ENCODE results near the gene SLC38A4.
"Not testable (repeated sequence)": the region's sequence is repeated elsewhere in the genome, so short reads cannot be mapped to it uniquely, and the experiment has no call there.

The SLC38A4 gene

GRCh38 chr12:46749322-46749721, 76.5 kb downstream of the SLC38A4 start:
- no peak overlapping the region for H3K4me2 ChIP-seq (ENCODE audit: insufficient read depth, low read length, poor library complexity, severe bottlenecking)
- no peaks in the 10 kb centered on the region for H3K4me1 ChIP-seq (ENCODE audit: control insufficient read depth in 2 of 2, insufficient read depth in 1 of 2, low read depth in 1 of 2, low read length in 2 of 2)
- H3K14ac ChIP-seq (ENCODE audit: low read length): no peak overlapping the region
- H2BK120ac ChIP-seq (ENCODE audit: low read depth, low read length): no peak overlapping the region
- no peak overlapping the region for H2BK15ac ChIP-seq (ENCODE audit: low read length)
- no peak overlapping the region for H2AFZ ChIP-seq (ENCODE audit: low read length)
- no peak overlapping the region for H3K4ac ChIP-seq (ENCODE audit: low read length)
- no peak for DNase-seq (ENCODE audit: low spot score)
- no CpG with 5 or more reads among the region's 4 CpGs for WGBS, 2 donors (ENCODE audit: extremely low coverage in 2 of 2, insufficient read length in 2 of 2, insufficient replicate concordance in 1 of 2)
- no peak overlapping the region for H2BK5ac ChIP-seq (ENCODE audit: low read length)
- no peak overlapping the region for H4K8ac ChIP-seq (ENCODE audit: low read depth, low read length)
- H2AK5ac ChIP-seq (ENCODE audit: low read depth, low read length): no peak overlapping the region
- H4K91ac ChIP-seq (ENCODE audit: low read depth, low read length, poor library complexity): no peak overlapping the region
- H3K23ac ChIP-seq (ENCODE audit: low read depth, low read length, poor library complexity): no peak overlapping the region
- no peak overlapping the region for H3K9ac ChIP-seq (ENCODE audit: low read depth, low read length, poor library complexity)
- no peaks in the 10 kb centered on the region for H3K9me3 ChIP-seq (replicated peaks in 1 of 2; ENCODE audit: control insufficient read depth in 2 of 2, insufficient read depth in 1 of 2, low read depth in 1 of 2, low read length in 2 of 2)
- no peak overlapping the region for H3K4me3 ChIP-seq (ENCODE audit: low read length in 2 of 2)
- no peak overlapping the region for H3K27ac ChIP-seq (replicated peaks; ENCODE audit: low read length)
- H3K18ac ChIP-seq (ENCODE audit: low read length): no peak overlapping the region
- H3K36me3 ChIP-seq (replicated peaks in 1 of 2; ENCODE audit: control insufficient read depth in 2 of 2, insufficient read depth in 2 of 2, low read length in 2 of 2): no peaks in the 10 kb centered on the region
- no peaks in the 10 kb centered on the region for H3K27me3 ChIP-seq (ENCODE audit: control insufficient read depth in 3 of 3, insufficient read depth in 3 of 3, low read depth in 1 of 3, low read length in 3 of 3)
- H2BK12ac ChIP-seq (ENCODE audit: low read length): no peak overlapping the region
- no peaks in the 10 kb centered on the region for H3K79me1 ChIP-seq (ENCODE audit: low read depth, low read length)

- Histone ChIP-seq H4K91ac (ENCODE audit: low read depth, low read length, poor library complexity) (no peak overlapping the region), H3K27me3 (ENCODE audit: control insufficient read depth in 3 of 3, insufficient read depth in 3 of 3, low read depth in 1 of 3, low read length in 3 of 3) (no peaks in the 10 kb centered on the region), H2BK12ac (ENCODE audit: low read length) (no peak overlapping the region), H2BK15ac (ENCODE audit: low read length) (no peak overlapping the region), H3K27ac (replicated peaks; ENCODE audit: low read length) (no peak overlapping the region), H3K18ac (ENCODE audit: low read length) (no peak overlapping the region), H3K9me3 (replicated peaks in 1 of 2; ENCODE audit: control insufficient read depth in 2 of 2, insufficient read depth in 1 of 2, low read depth in 1 of 2, low read length in 2 of 2) (no peaks in the 10 kb centered on the region), H3K4me2 (ENCODE audit: insufficient read depth, low read length, poor library complexity, severe bottlenecking) (no peak overlapping the region), H4K8ac (ENCODE audit: low read depth, low read length) (no peak overlapping the region), H3K23ac (ENCODE audit: low read depth, low read length, poor library complexity) (no peak overlapping the region), H3K79me1 (ENCODE audit: low read depth, low read length) (no peaks in the 10 kb centered on the region), H3K4me1 (ENCODE audit: control insufficient read depth in 2 of 2, insufficient read depth in 1 of 2, low read depth in 1 of 2, low read length in 2 of 2) (no peaks in the 10 kb centered on the region), H3K14ac (ENCODE audit: low read length) (no peak overlapping the region), H2AK5ac (ENCODE audit: low read depth, low read length) (no peak overlapping the region), H3K9ac (ENCODE audit: low read depth, low read length, poor library complexity) (no peak overlapping the region), H3K36me3 (replicated peaks in 1 of 2; ENCODE audit: control insufficient read depth in 2 of 2, insufficient read depth in 2 of 2, low read length in 2 of 2) (no peaks in the 10 kb centered on the region), H3K4me3 (ENCODE audit: low read length in 2 of 2) (no peak overlapping the region), H2BK5ac (ENCODE audit: low read length) (no peak overlapping the region), H3K4ac (ENCODE audit: low read length) (no peak overlapping the region), H2BK120ac (ENCODE audit: low read depth, low read length) (no peak overlapping the region), H2AFZ (ENCODE audit: low read length) (no peak overlapping the region)
- DNase-seq (ENCODE audit: low spot score): no peak
- no CpG with 5 or more reads among the region's 3 CpGs for WGBS, 2 donors (ENCODE audit: extremely low coverage in 2 of 2, insufficient read length in 2 of 2, insufficient replicate concordance in 1 of 2)
Observed at GRCh38 chr12:46744283-46744682, 81.5 kb downstream of the SLC38A4 start.

GRCh38 chr12:46743456-46743855, 82.3 kb downstream of the SLC38A4 start:
- no peak overlapping the region for H3K23ac ChIP-seq (ENCODE audit: low read depth, low read length, poor library complexity)
- H2BK5ac ChIP-seq (ENCODE audit: low read length): no peak overlapping the region
- no peaks in the 10 kb centered on the region for H3K36me3 ChIP-seq (replicated peaks in 1 of 2; ENCODE audit: control insufficient read depth in 2 of 2, insufficient read depth in 2 of 2, low read length in 2 of 2)
- H4K91ac ChIP-seq (ENCODE audit: low read depth, low read length, poor library complexity): no peak overlapping the region
- H2AK5ac ChIP-seq (ENCODE audit: low read depth, low read length): no peak overlapping the region
- H3K9me3 ChIP-seq (replicated peaks in 1 of 2; ENCODE audit: control insufficient read depth in 2 of 2, insufficient read depth in 1 of 2, low read depth in 1 of 2, low read length in 2 of 2): no peaks in the 10 kb centered on the region
- H3K9ac ChIP-seq (ENCODE audit: low read depth, low read length, poor library complexity): no peak overlapping the region
- no peak overlapping the region for H3K4ac ChIP-seq (ENCODE audit: low read length)
- no peaks in the 10 kb centered on the region for H3K4me1 ChIP-seq (ENCODE audit: control insufficient read depth in 2 of 2, insufficient read depth in 1 of 2, low read depth in 1 of 2, low read length in 2 of 2)
- H4K8ac ChIP-seq (ENCODE audit: low read depth, low read length): no peak overlapping the region
- H2AFZ ChIP-seq (ENCODE audit: low read length): no peak overlapping the region
- no peak overlapping the region for H2BK120ac ChIP-seq (ENCODE audit: low read depth, low read length)
- no peak overlapping the region for H2BK12ac ChIP-seq (ENCODE audit: low read length)
- no peaks in the 10 kb centered on the region for H3K27me3 ChIP-seq (ENCODE audit: control insufficient read depth in 3 of 3, insufficient read depth in 3 of 3, low read depth in 1 of 3, low read length in 3 of 3)
- no peak overlapping the region for H3K14ac ChIP-seq (ENCODE audit: low read length)
- no peaks in the 10 kb centered on the region for H3K79me1 ChIP-seq (ENCODE audit: low read depth, low read length)
- DNase-seq (ENCODE audit: low spot score): no peak
- H3K4me2 ChIP-seq (ENCODE audit: insufficient read depth, low read length, poor library complexity, severe bottlenecking): no peak overlapping the region
- no peak overlapping the region for H3K27ac ChIP-seq (replicated peaks; ENCODE audit: low read length)
- no peak overlapping the region for H2BK15ac ChIP-seq (ENCODE audit: low read length)
- H3K18ac ChIP-seq (ENCODE audit: low read length): no peak overlapping the region
- no peak overlapping the region for H3K4me3 ChIP-seq (ENCODE audit: low read length in 2 of 2)

- not testable (repeated sequence) for H3K4me3 ChIP-seq (ENCODE audit: low read length in 2 of 2); H3K9me3 ChIP-seq (replicated peaks in 1 of 2; ENCODE audit: control insufficient read depth in 2 of 2, insufficient read depth in 1 of 2, low read depth in 1 of 2, low read length in 2 of 2); H4K91ac ChIP-seq (ENCODE audit: low read depth, low read length, poor library complexity); H2BK15ac ChIP-seq (ENCODE audit: low read length); H2AK5ac ChIP-seq (ENCODE audit: low read depth, low read length); H3K4ac ChIP-seq (ENCODE audit: low read length); H3K27me3 ChIP-seq (ENCODE audit: control insufficient read depth in 3 of 3, insufficient read depth in 3 of 3, low read depth in 1 of 3, low read length in 3 of 3); H2BK120ac ChIP-seq (ENCODE audit: low read depth, low read length); H3K36me3 ChIP-seq (replicated peaks in 1 of 2; ENCODE audit: control insufficient read depth in 2 of 2, insufficient read depth in 2 of 2, low read length in 2 of 2); H3K4me1 ChIP-seq (ENCODE audit: control insufficient read depth in 2 of 2, insufficient read depth in 1 of 2, low read depth in 1 of 2, low read length in 2 of 2); H3K23ac ChIP-seq (ENCODE audit: low read depth, low read length, poor library complexity); H3K9ac ChIP-seq (ENCODE audit: low read depth, low read length, poor library complexity); H2BK12ac ChIP-seq (ENCODE audit: low read length); H3K27ac ChIP-seq (replicated peaks; ENCODE audit: low read length); H3K18ac ChIP-seq (ENCODE audit: low read length); DNase-seq (ENCODE audit: low spot score); H3K79me1 ChIP-seq (ENCODE audit: low read depth, low read length); H3K14ac ChIP-seq (ENCODE audit: low read length); H2BK5ac ChIP-seq (ENCODE audit: low read length); H4K8ac ChIP-seq (ENCODE audit: low read depth, low read length); H2AFZ ChIP-seq (ENCODE audit: low read length); H3K4me2 ChIP-seq (ENCODE audit: insufficient read depth, low read length, poor library complexity, severe bottlenecking)
- no CpG with 5 or more reads among the region's 1 CpG for WGBS, 2 donors (ENCODE audit: extremely low coverage in 2 of 2, insufficient read length in 2 of 2, insufficient replicate concordance in 1 of 2)
Observed at GRCh38 chr12:46742271-46742670, 83.5 kb downstream of the SLC38A4 start.
